HG02973 (cell line): ENCODE results near the gene CEP128.
A peak's percentile ranks its signal among the peaks of the same experiment; 100 is the strongest.
"Not testable (repeated sequence)": the region's sequence is repeated elsewhere in the genome, so short reads cannot be mapped to it uniquely, and the experiment has no call there.

Experiments
- ATAC-seq: cut with Tn5 transposase; IDR thresholded peaks from one replicate; pipeline ENCODE4 v1.9.1; 2021; ENCODE audit warnings: moderate library complexity; ENCODE audit not compliant: unreplicated experiment

The CEP128 gene

GRCh38 chr14:80954687-80955299, 13.3 kb upstream of the CEP128 start:
- peak; percentile 19 for ATAC-seq

- ATAC-seq, result not testable (repeated sequence)
Observed at GRCh38 chr14:80953211-80953610, 11.7 kb upstream of the CEP128 start.

GRCh38 chr14:80951491-80951890, 10.0 kb upstream of the CEP128 start:
- ATAC-seq, result no peak

GRCh38 chr14:80948291-80948690, 6.8 kb upstream of the CEP128 start:
- ATAC-seq, result no peak

- ATAC-seq, result no peak
Observed at GRCh38 chr14:80946797-80947196, 5.3 kb upstream of the CEP128 start.

GRCh38 chr14:80946187-80946586, 4.6 kb upstream of the CEP128 start:
- ATAC-seq, result no peak

GRCh38 chr14:80944861-80945617, 3.5 kb upstream of the CEP128 start:
- ATAC-seq, result no peak

GRCh38 chr14:80942191-80942600, 658 bp upstream of the CEP128 start:
- ATAC-seq, result peak; percentile 16

GRCh38 chr14:80940146-80940545, 1.4 kb downstream of the CEP128 start:
- ATAC-seq, result peak; percentile 21

- ATAC-seq, result no peak
Observed at GRCh38 chr14:80933686-80934085, 7.9 kb downstream of the CEP128 start.

- ATAC-seq, result no peak
Observed at GRCh38 chr14:80933282-80933681, 8.3 kb downstream of the CEP128 start.

GRCh38 chr14:80930836-80931389, 10.6 kb downstream of the CEP128 start:
- ATAC-seq, result peak; percentile 99

- no peak for ATAC-seq
Observed at GRCh38 chr14:80930095-80930494, 11.4 kb downstream of the CEP128 start.

- ATAC-seq, result no peak
Observed at GRCh38 chr14:80927083-80927989, 14.2 kb downstream of the CEP128 start.

- ATAC-seq, result no peak
Observed at GRCh38 chr14:80926397-80927082, 15.0 kb downstream of the CEP128 start.

- ATAC-seq, result no peak
Observed at GRCh38 chr14:80924365-80925103, 17.0 kb downstream of the CEP128 start.

- no peak for ATAC-seq
Observed at GRCh38 chr14:80923368-80923767, 18.2 kb downstream of the CEP128 start.

GRCh38 chr14:80919622-80920021, 21.9 kb downstream of the CEP128 start:
- ATAC-seq, result no peak

GRCh38 chr14:80912013-80912412, 29.5 kb downstream of the CEP128 start:
- ATAC-seq, result not testable (repeated sequence)

- no peak for ATAC-seq
Observed at GRCh38 chr14:80906946-80907345, 34.6 kb downstream of the CEP128 start.
